Measurements from ENCODE around the gene GCSH.

DNA sequence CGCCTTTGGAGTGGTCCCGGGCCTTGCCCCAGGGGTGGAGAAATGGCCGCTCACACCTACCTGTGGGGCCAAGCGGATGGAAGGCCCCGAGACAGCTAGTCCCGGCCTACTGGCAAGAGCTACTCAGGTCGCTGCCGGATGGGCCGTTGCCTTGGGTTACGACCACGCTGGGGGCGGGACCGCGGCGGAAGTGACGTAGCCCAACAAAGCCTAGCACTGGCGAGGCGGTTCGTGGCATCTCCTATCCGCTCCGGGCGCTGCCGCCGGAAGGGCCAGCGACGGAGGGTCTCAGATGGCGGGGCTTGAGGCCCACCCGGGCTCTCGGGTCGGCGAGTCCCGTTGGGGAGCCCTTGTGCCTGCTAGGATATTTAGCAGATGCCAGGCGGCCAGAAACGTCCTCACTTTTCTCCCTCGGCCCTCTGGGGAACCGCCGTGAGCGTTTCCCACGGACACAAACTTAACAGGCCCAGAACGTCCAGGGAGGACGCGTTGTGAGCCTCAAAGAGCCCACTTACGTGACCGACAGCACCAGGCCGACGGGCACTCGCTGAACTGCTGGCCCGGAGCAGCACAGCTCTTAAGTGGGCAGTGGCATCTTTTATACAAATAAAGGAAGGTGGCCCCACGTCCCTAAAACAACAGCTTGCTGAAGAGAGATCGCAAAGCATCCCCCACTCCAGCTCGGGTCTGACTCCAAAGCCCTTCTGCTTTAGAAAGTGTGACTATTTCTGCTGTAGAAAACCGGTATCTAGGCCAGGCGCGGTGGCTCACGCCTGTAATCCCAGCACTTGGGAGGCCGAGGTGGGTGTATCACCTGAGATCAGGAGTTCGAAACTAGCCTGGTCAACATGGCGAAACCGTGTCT is 18.9 kb downstream of the GCSH start, which contains the start of gene C16orf46:
- TF ChIP-seq, protein P1, sequence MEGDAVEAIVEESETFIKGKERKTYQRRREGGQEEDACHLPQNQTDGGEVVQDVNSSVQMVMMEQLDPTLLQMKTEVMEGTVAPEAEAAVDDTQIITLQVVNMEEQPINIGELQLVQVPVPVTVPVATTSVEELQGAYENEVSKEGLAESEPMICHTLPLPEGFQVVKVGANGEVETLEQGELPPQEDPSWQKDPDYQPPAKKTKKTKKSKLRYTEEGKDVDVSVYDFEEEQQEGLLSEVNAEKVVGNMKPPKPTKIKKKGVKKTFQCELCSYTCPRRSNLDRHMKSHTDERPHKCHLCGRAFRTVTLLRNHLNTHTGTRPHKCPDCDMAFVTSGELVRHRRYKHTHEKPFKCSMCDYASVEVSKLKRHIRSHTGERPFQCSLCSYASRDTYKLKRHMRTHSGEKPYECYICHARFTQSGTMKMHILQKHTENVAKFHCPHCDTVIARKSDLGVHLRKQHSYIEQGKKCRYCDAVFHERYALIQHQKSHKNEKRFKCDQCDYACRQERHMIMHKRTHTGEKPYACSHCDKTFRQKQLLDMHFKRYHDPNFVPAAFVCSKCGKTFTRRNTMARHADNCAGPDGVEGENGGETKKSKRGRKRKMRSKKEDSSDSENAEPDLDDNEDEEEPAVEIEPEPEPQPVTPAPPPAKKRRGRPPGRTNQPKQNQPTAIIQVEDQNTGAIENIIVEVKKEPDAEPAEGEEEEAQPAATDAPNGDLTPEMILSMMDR (IDR thresholded peaks at IDR 0.05; ENCODE audit: low read length), result no peak
- no peak for TF ChIP-seq EZH2 (optimal IDR thresholded peaks at IDR 0.05; ENCODE audit: low read depth, low read length)
